Measurements from ENCODE around the gene UHRF1.
"Not testable (repeated sequence)": the region's sequence is repeated elsewhere in the genome, so short reads cannot be mapped to it uniquely, and the experiment has no call there.

UHRF1 gene

GRCh38 chr19:4916292-4917082 lies 7.2 kb downstream of the UHRF1 start:
- Histone ChIP-seq H3K4me3 (ENCODE audit: low read depth in 1 of 2, low read length in 2 of 2) (no peak overlapping the region), H3K9ac (ENCODE audit: low read length) (no peak overlapping the region), H3K27me3 (ENCODE audit: control insufficient read depth in 1 of 2, insufficient read depth in 2 of 2, low read length in 2 of 2) (no peaks in the 10 kb centered on the region), H3K4me1 (ENCODE audit: insufficient read depth, low read length) (peaks cover 3% of the 10 kb centered on the region), H3K9me3 (ENCODE audit: low read length) (no peaks in the 10 kb centered on the region), H3K36me3 (ENCODE audit: insufficient read depth, low read length) (no peaks in the 10 kb centered on the region), H3K27ac (ENCODE audit: low read depth, low read length) (no peak overlapping the region)

DNA sequence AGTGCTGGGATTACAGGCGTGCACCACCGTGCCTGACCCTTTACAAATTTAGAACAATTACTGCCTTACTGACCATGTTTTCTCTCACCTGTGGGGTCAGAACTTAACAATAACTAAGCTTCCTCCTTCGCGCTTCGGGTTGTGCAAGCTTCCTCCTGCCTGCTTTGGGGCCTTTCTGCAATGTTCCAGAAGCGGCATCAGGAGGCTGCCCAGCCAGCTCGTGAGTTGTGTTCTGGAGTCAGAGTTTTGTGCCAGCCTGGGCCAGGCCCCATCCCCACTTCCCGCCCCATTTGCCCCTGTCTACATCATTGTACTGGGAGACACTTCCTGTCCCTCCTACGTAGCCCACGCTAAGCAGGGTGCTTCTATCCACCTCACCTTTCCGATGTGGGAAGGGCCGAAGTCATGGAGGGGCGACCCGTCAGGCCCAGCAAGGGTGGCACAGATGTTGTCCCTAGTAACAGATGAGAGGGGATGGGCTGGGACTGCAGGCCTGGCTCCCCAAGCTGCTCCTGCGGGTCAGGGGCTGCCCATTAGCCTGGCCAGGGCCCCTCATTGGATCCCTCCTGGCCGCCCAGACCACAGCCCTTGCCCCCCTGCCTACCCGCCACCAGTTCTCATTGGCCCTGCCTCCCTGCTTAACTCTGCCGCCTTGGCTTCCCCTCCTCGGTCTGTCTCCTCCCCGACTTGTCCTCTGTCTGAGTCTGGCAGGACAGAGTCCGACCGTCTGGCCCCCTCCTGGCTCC lies 13.4 kb downstream of the UHRF1 start:
- H3K36me3 ChIP-seq (ENCODE audit: insufficient read depth, low read length): no peaks in the 10 kb centered on the region
- H3K4me1 ChIP-seq (ENCODE audit: insufficient read depth, low read length): no peaks in the 10 kb centered on the region
- no peaks in the 10 kb centered on the region for H3K27me3 ChIP-seq (ENCODE audit: control insufficient read depth in 1 of 2, insufficient read depth in 2 of 2, low read length in 2 of 2)
- H3K27ac ChIP-seq (ENCODE audit: low read depth, low read length): no peak overlapping the region
- H3K9me3 ChIP-seq (ENCODE audit: low read length): no peaks in the 10 kb centered on the region
- H3K9ac ChIP-seq (ENCODE audit: low read length): no peak overlapping the region
- no peak overlapping the region for H3K4me3 ChIP-seq (ENCODE audit: low read depth in 1 of 2, low read length in 2 of 2)

GRCh38 chr19:4923276-4923747 lies 14.0 kb downstream of the UHRF1 start:
- no peak overlapping the region for H3K27ac ChIP-seq (ENCODE audit: low read depth, low read length)
- no peak overlapping the region for H3K4me3 ChIP-seq (ENCODE audit: low read depth in 1 of 2, low read length in 2 of 2)
- H3K36me3 ChIP-seq (ENCODE audit: insufficient read depth, low read length): no peaks in the 10 kb centered on the region
- no peaks in the 10 kb centered on the region for H3K27me3 ChIP-seq (ENCODE audit: control insufficient read depth in 1 of 2, insufficient read depth in 2 of 2, low read length in 2 of 2)
- H3K9me3 ChIP-seq (ENCODE audit: low read length): no peaks in the 10 kb centered on the region
- H3K4me1 ChIP-seq (ENCODE audit: insufficient read depth, low read length): no peaks in the 10 kb centered on the region
- no peak overlapping the region for H3K9ac ChIP-seq (ENCODE audit: low read length)

DNA sequence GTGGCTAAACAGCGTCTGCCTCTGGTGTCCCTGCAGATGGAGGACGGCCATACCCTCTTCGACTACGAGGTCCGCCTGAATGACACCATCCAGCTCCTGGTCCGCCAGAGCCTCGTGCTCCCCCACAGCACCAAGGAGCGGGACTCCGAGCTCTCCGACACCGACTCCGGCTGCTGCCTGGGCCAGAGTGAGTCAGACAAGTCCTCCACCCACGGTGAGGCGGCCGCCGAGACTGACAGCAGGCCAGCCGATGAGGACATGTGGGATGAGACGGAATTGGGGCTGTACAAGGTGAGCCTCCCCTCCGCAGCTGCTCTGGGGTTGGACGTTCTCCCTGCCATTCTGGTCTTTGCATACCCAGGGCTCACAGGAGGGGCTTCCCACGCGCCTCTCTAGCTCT lies 19.9 kb downstream of the UHRF1 start:
- Histone ChIP-seq H3K36me3 (ENCODE audit: insufficient read depth, low read length) (no peaks in the 10 kb centered on the region), H3K4me1 (ENCODE audit: insufficient read depth, low read length) (no peaks in the 10 kb centered on the region), H3K9me3 (ENCODE audit: low read length) (no peaks in the 10 kb centered on the region), H3K4me3 (ENCODE audit: low read depth in 1 of 2, low read length in 2 of 2) (no peak overlapping the region), H3K9ac (ENCODE audit: low read length) (no peak overlapping the region), H3K27ac (ENCODE audit: low read depth, low read length) (no peak overlapping the region), H3K27me3 (ENCODE audit: control insufficient read depth in 1 of 2, insufficient read depth in 2 of 2, low read length in 2 of 2) (no peaks in the 10 kb centered on the region)

GRCh38 chr19:4930664-4931063 lies 21.4 kb downstream of the UHRF1 start:
- Histone ChIP-seq H3K36me3 (ENCODE audit: insufficient read depth, low read length) (no peaks in the 10 kb centered on the region), H3K9ac (ENCODE audit: low read length) (no peak overlapping the region), H3K27ac (ENCODE audit: low read depth, low read length) (no peak overlapping the region), H3K9me3 (ENCODE audit: low read length) (no peaks in the 10 kb centered on the region), H3K4me1 (ENCODE audit: insufficient read depth, low read length) (no peaks in the 10 kb centered on the region), H3K4me3 (ENCODE audit: low read depth in 1 of 2, low read length in 2 of 2) (no peak overlapping the region), H3K27me3 (ENCODE audit: control insufficient read depth in 1 of 2, insufficient read depth in 2 of 2, low read length in 2 of 2) (no peaks in the 10 kb centered on the region)

DNA sequence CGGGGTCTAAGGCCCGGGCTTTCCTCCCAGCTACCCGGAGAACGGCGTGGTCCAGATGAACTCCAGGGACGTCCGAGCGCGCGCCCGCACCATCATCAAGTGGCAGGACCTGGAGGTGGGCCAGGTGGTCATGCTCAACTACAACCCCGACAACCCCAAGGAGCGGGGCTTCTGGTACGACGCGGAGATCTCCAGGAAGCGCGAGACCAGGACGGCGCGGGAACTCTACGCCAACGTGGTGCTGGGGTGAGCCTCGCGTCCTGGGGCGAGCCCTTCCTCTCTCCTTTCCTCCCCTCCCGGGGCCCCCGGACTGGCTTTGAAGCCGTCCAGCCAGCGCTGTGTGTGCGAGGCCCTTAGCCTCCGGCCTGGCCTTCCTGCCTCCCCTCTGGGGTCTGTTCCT lies 23.4 kb downstream of the UHRF1 start:
- Histone ChIP-seq H3K27ac (ENCODE audit: low read depth, low read length) (no peak overlapping the region), H3K36me3 (ENCODE audit: insufficient read depth, low read length) (no peaks in the 10 kb centered on the region)

DNA sequence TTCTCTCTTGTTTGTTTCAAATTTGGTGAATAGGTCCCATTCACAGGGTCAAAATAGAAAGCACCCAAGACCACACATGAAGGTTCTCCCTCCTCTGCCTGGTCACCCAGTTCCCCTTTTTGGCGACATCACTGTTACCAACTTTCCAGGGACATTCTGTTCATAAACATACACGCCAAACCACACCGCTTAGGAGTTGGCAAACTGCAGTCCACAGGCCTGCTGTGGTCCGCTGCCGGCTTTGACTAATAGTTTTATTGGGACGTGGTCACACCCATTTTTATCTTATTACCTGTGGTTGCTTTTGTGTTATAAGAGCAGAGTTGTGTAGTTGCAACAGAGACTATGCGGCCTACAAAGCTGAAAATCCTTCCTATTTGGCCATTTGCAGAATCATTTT lies 24.2 kb downstream of the UHRF1 start:
- Histone ChIP-seq H3K27me3 (ENCODE audit: control insufficient read depth in 1 of 2, insufficient read depth in 2 of 2, low read length in 2 of 2) (no peaks in the 10 kb centered on the region), H3K9ac (ENCODE audit: low read length) (no peak overlapping the region), H3K9me3 (ENCODE audit: low read length) (no peaks in the 10 kb centered on the region), H3K4me3 (ENCODE audit: low read depth in 1 of 2, low read length in 2 of 2) (no peak overlapping the region), H3K27ac (ENCODE audit: low read depth, low read length) (no peak overlapping the region), H3K36me3 (ENCODE audit: insufficient read depth, low read length) (no peaks in the 10 kb centered on the region), H3K4me1 (ENCODE audit: insufficient read depth, low read length) (no peaks in the 10 kb centered on the region)

More for the DNA sequence above, 23.4 kb downstream of the UHRF1 start:
- Histone ChIP-seq H3K9ac (ENCODE audit: low read length) (no peak overlapping the region), H3K4me1 (ENCODE audit: insufficient read depth, low read length) (no peaks in the 10 kb centered on the region), H3K4me3 (ENCODE audit: low read depth in 1 of 2, low read length in 2 of 2) (no peak overlapping the region), H3K9me3 (ENCODE audit: low read length) (no peaks in the 10 kb centered on the region), H3K27me3 (ENCODE audit: control insufficient read depth in 1 of 2, insufficient read depth in 2 of 2, low read length in 2 of 2) (no peaks in the 10 kb centered on the region)

DNA sequence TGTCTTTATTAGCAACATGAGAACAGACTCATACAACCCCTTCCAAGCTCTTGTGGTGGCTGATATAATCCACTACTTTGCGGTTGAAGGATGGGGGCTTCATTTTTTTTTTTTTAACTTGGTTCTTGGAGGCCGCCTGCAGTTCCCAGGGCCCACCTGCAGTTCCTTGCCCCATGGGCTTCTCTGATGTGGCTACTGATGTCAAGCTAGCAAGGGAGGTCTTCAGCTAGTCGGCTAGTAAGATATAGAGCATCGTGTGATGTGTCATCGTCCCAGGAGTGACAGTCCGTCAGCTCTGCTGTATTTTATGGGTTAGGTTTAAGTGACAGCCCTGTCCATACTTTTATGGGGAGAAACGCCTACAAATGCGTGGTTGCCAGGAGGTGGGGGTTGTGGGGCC lies 26.1 kb downstream of the UHRF1 start:
- H3K36me3 ChIP-seq (ENCODE audit: insufficient read depth, low read length): no peaks in the 10 kb centered on the region
- no peaks in the 10 kb centered on the region for H3K4me1 ChIP-seq (ENCODE audit: insufficient read depth, low read length)
- no peak overlapping the region for H3K9ac ChIP-seq (ENCODE audit: low read length)
- no peak overlapping the region for H3K4me3 ChIP-seq (ENCODE audit: low read depth in 1 of 2, low read length in 2 of 2)
- no peaks in the 10 kb centered on the region for H3K27me3 ChIP-seq (ENCODE audit: control insufficient read depth in 1 of 2, insufficient read depth in 2 of 2, low read length in 2 of 2)
- no peaks in the 10 kb centered on the region for H3K9me3 ChIP-seq (ENCODE audit: low read length)
- no peak overlapping the region for H3K27ac ChIP-seq (ENCODE audit: low read depth, low read length)

DNA sequence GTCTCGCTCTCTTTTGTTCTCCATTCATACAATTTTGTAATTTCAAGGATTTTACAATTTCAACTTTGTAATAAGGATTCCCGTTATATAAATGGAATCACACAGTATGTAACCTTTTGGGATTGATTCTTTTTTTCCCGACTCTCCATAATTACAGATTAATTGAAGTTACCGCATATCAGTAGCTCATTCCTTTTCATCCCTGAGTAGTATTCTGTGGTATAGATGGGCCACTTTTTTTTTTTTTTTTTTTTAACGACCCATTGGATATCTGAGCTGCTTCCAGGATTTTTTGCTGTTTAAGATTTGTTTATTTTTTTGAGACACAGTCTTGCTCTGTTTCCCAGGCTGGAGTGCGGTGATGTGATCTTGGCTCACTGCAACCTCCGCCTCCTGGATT lies 27.8 kb downstream of the UHRF1 start:
- no peaks in the 10 kb centered on the region for H3K9me3 ChIP-seq (ENCODE audit: low read length)

DNA sequence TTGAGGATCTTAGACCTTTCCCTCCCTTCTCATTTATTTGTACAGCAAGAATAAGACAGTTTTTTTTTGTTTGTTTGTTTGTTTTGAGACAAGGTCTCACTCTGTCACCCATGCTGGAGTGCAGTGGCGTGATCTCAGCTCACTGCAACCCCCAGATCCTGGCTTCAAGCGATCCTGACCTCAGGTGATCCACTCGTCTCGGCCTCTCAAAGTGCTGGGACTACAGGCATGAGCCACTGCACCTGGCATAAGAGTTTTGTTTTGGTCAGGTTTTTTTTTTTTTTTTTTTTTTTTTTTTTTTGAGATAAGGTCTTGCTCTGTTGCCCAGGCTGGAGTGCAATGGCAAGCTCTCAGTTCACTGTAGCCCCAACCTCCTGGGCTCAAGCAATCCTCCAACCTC lies 29.2 kb downstream of the UHRF1 start:
- not testable (repeated sequence) for H3K27me3 ChIP-seq (ENCODE audit: control insufficient read depth in 1 of 2, insufficient read depth in 2 of 2, low read length in 2 of 2); H3K4me1 ChIP-seq (ENCODE audit: insufficient read depth, low read length); H3K9me3 ChIP-seq (ENCODE audit: low read length); H3K27ac ChIP-seq (ENCODE audit: low read depth, low read length); H3K4me3 ChIP-seq (ENCODE audit: low read depth in 1 of 2, low read length in 2 of 2); H3K36me3 ChIP-seq (ENCODE audit: insufficient read depth, low read length); H3K9ac ChIP-seq (ENCODE audit: low read length)

More for the DNA sequence above, 27.8 kb downstream of the UHRF1 start:
- Histone ChIP-seq H3K4me3 (ENCODE audit: low read depth in 1 of 2, low read length in 2 of 2) (no peak overlapping the region), H3K27me3 (ENCODE audit: control insufficient read depth in 1 of 2, insufficient read depth in 2 of 2, low read length in 2 of 2) (no peaks in the 10 kb centered on the region), H3K4me1 (ENCODE audit: insufficient read depth, low read length) (no peaks in the 10 kb centered on the region), H3K27ac (ENCODE audit: low read depth, low read length) (no peak overlapping the region), H3K9ac (ENCODE audit: low read length) (no peak overlapping the region), H3K36me3 (ENCODE audit: insufficient read depth, low read length) (no peaks in the 10 kb centered on the region)

DNA sequence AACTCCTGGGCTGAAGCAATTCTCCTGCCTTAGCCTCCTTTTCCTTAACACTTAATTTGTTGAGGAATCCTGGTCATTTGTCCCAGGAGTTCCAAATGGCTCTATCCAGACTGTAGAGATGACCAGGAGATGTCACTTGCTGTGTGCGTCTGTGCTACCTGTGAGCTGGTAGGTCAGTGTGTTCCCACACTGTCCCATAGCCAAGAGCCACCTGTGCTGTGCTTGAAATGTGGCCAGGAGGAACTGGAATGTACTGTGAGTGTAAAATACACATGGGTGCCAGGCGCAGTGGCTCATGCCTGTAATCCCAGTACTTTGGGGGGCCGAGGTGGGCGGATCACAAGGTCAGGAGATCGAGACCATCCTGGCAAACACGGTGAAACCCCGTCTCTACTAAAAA lies 30.2 kb downstream of the UHRF1 start:
- H3K36me3 ChIP-seq (ENCODE audit: insufficient read depth, low read length): no peaks in the 10 kb centered on the region
- H3K4me3 ChIP-seq (ENCODE audit: low read depth in 1 of 2, low read length in 2 of 2): no peak overlapping the region
- no peaks in the 10 kb centered on the region for H3K9me3 ChIP-seq (ENCODE audit: low read length)
- no peak overlapping the region for H3K9ac ChIP-seq (ENCODE audit: low read length)
- no peaks in the 10 kb centered on the region for H3K4me1 ChIP-seq (ENCODE audit: insufficient read depth, low read length)
- no peaks in the 10 kb centered on the region for H3K27me3 ChIP-seq (ENCODE audit: control insufficient read depth in 1 of 2, insufficient read depth in 2 of 2, low read length in 2 of 2)
- H3K27ac ChIP-seq (ENCODE audit: low read depth, low read length): no peak overlapping the region

Measured in muscle layer of colon (tissue), 2 donors.